Tibial nerve (tissue), 4 donors: Measurements from ENCODE around the gene ABT1. TPM values are rescaled to one million over a fixed set of nuclear protein-coding genes. Genes with fewer than 3 reads are reported as not detected.

Experiments used
- DNase-seq, 2 donors: peaks; one replicate each; pipeline ENCODE4 v3.0.0-alpha.2; 2019; ENCODE audit warnings: low spot score in 2 of 2
- H3K27ac ChIP-seq, 4 donors: fragments of 200-600 bp; sonication (generic) in 3 of 4; one replicate each; pipeline ENCODE4 v1.5.1; 2017 to 2019; ENCODE audit warnings: mild to moderate bottlenecking in 1 of 4
- H3K27me3 ChIP-seq, 2 donors: fragments of 200-600 bp; sonication (generic) in 1 of 2; one replicate each; pipeline versions ENCODE4 v1.5.1 to v1.6.0; 2017 to 2019
- H3K36me3 ChIP-seq, 3 donors: fragments of 200-600 bp; sonication (generic); one replicate each; pipeline ENCODE4 v1.5.1; 2018 to 2019
- H3K4me1 ChIP-seq, 4 donors: fragments of 200-600 bp; sonication (generic) in 3 of 4; one replicate each; pipeline ENCODE4 v1.5.1; 2017 to 2019
- H3K4me3 ChIP-seq, 4 donors: fragments of 200-600 bp; sonication (generic) in 3 of 4; one replicate each; pipeline ENCODE4 v1.5.1; 2017 to 2019; ENCODE audit warnings: mild to moderate bottlenecking in 1 of 4, moderate library complexity in 1 of 4
- H3K9me3 ChIP-seq, 4 donors: fragments of 200-600 bp; sonication (generic) in 3 of 4; one replicate each; pipeline ENCODE4 v1.5.1; 2017 to 2019
- EP300 ChIP-seq, 2 donors: sonication (generic); formaldehyde crosslinking; IDR thresholded peaks; one replicate each; pipeline ENCODE4 v1.6.1; 2017; ENCODE audit warnings: antibody characterized with exemption in 2 of 2, mild to moderate bottlenecking in 1 of 2
- POLR2A ChIP-seq, 2 donors: fragments of 450-650 bp; IDR thresholded peaks; one replicate each; pipeline ENCODE4 v1.6.1; 2017; ENCODE audit warnings: antibody characterized with exemption in 2 of 2, mild to moderate bottlenecking in 2 of 2, moderate library complexity in 2 of 2
- WGBS, 2 donors: methylation state at CpG; one replicate each; pipeline ENCODE4 v1.1.5; 2018; 5-methylcytosine and 5-hydroxymethylcytosine counted together
- total RNA-seq, 4 donors: library from RNA; depleted of rRNA; stranded (reverse); fragments of >200 nt; gene quantifications; one replicate each; pipeline ENCODE4 v1.1.0, GENCODE V29; 2016
- TF ChIP-seq, protein P1 (sequence below), 5 experiments: fragments of 200-600 bp in 3 of 5; fragments of 450-650 bp in 2 of 5; sonication (generic) in 3 of 5; IDR thresholded peaks; one replicate each; pipeline ENCODE4 v1.5.1; 2016 to 2019; ENCODE audit warnings: antibody characterized with exemption in 5 of 5, mild to moderate bottlenecking in 3 of 5, moderate library complexity in 2 of 5

ABT1 gene
- total RNA-seq, 4 donors from 2014 or later: 8.3 to 13.2 (median 10.6) TPM

DNA sequence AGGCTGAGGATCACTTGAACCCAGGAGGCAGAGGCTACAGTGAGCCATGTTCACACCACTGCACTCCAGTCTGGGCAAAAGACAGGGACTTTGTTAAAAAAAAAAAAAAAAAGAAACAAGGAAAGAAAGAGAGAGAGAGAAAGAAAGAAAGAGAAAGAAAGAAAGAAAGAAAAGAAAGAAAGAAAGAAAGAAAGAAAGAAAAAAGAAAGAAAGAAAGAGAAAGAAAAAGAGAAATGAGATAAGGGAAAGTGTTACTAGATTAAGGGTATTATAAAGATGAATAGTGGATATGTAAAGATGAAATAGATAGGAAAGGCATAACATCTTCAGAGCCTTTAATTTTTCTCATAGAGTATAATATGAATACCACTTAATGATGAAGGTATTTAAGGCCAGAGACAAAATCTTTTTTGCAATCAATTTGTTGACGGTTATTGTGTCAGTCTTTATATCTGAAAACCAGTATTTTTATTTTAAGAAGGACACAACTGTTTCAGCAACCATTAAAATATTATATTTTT is 26.6 kb downstream of the ABT1 start:
- Histone ChIP-seq H3K9me3 (peaks cover 0 to 13% (median 3%) of the 10 kb centered on the region in 4 donors), H3K36me3 (no peaks in the 10 kb centered on the region), H3K27ac (no peak overlapping the region), H3K4me1 (no peaks in the 10 kb centered on the region), H3K27me3 (no peaks in the 10 kb centered on the region), H3K4me3 (no peak overlapping the region)
- 0 to 98% methylated on average over 1 of the region's 1 CpG for WGBS, 2 donors
- TF ChIP-seq, protein P1, sequence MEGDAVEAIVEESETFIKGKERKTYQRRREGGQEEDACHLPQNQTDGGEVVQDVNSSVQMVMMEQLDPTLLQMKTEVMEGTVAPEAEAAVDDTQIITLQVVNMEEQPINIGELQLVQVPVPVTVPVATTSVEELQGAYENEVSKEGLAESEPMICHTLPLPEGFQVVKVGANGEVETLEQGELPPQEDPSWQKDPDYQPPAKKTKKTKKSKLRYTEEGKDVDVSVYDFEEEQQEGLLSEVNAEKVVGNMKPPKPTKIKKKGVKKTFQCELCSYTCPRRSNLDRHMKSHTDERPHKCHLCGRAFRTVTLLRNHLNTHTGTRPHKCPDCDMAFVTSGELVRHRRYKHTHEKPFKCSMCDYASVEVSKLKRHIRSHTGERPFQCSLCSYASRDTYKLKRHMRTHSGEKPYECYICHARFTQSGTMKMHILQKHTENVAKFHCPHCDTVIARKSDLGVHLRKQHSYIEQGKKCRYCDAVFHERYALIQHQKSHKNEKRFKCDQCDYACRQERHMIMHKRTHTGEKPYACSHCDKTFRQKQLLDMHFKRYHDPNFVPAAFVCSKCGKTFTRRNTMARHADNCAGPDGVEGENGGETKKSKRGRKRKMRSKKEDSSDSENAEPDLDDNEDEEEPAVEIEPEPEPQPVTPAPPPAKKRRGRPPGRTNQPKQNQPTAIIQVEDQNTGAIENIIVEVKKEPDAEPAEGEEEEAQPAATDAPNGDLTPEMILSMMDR (IDR thresholded peaks at IDR 0.05): no peak
- no peak for DNase-seq

DNA sequence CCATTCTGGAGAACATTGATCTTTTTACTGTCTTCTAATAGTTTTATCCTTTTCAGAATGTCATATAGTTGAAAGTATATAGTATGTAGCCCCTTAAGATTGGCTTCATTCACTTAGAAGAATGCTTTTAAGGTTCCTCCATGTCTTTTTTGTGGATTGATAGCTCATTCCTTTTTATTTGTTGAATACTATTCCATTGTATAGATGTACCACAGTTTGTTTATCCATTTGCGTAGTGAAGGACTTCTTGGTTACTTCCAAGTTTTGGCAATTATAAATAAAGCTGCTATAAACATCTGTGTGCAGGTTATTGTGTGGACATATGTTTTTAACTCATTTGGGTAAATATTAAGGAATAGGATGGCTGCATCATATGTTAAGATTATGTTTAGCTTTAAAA is 27.8 kb downstream of the ABT1 start:
- 89 to 95% methylated on average over 1 of the region's 1 CpG for WGBS, 2 donors
- Histone ChIP-seq H3K4me1 (no peaks in the 10 kb centered on the region), H3K27me3 (no peaks in the 10 kb centered on the region), H3K36me3 (no peaks in the 10 kb centered on the region), H3K9me3 (peaks cover 0 to 12% (median 3%) of the 10 kb centered on the region in 4 donors), H3K27ac (no peak overlapping the region), H3K4me3 (no peak overlapping the region)
- no peak for DNase-seq
- TF ChIP-seq, protein P1 (IDR thresholded peaks at IDR 0.05): no peak
- TF ChIP-seq EP300 (IDR thresholded peaks at IDR 0.05): no peak
- TF ChIP-seq POLR2A (IDR thresholded peaks at IDR 0.05): no peak

DNA sequence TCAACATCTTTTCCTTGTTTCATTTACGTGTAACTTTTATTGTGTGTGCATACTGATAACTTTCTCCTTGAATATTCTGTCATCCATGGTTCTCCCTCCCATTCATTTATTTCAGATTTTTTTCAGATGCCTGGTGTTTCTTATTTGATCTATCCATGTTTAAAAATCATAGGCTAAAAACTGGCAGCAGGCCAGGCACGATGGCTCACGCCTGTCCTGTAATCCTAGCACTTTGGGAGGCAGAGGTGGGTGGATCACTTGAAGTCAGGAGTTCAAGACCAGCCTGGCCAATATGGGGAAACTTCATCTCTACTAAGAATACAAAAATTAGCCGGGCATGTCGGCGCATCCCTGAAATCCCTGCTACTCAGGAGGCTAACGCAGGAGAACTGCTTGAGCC is 31.1 kb downstream of the ABT1 start:
- TF ChIP-seq EP300 (IDR thresholded peaks at IDR 0.05): no peak
- no peak for TF ChIP-seq POLR2A (IDR thresholded peaks at IDR 0.05)
- TF ChIP-seq, protein P1 (IDR thresholded peaks at IDR 0.05): no peak

DNA sequence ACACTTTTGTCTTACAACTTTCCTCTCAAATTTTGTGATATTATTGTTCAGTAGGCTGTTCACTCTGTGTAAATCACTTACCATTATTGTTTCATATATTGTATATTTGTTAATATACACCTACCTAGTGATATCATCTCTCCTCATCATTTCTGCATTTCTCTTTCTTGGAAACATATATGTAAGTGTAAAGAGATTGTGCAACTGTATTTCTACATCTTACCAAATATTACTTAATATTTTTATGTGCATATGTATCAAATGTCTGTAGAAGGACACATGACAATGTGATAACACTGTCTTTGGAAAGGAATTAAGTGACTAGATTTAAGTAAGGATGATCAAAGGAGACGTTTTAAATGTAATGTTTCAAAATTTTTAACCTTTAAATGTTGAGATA is 32.6 kb downstream of the ABT1 start:
- DNase-seq: no peak
- peaks cover 0 to 9% (median 3%) of the 10 kb centered on the region in 4 donors for H3K9me3 ChIP-seq
- no peak overlapping the region for H3K4me3 ChIP-seq
- no peaks in the 10 kb centered on the region for H3K4me1 ChIP-seq
- no peak overlapping the region for H3K27ac ChIP-seq
- H3K27me3 ChIP-seq: no peaks in the 10 kb centered on the region
- TF ChIP-seq, protein P1 (IDR thresholded peaks at IDR 0.05): no peak
- no peak for TF ChIP-seq EP300 (IDR thresholded peaks at IDR 0.05)
- TF ChIP-seq POLR2A (IDR thresholded peaks at IDR 0.05): no peak
- H3K36me3 ChIP-seq: peaks cover 0 to 30% (median 0%) of the 10 kb centered on the region in 3 donors
- WGBS, 2 donors: 37 to 59% methylated on average over 1 of the region's 1 CpG

More for the DNA sequence above, 31.1 kb downstream of the ABT1 start:
- Histone ChIP-seq H3K27me3 (no peaks in the 10 kb centered on the region), H3K27ac (no peak overlapping the region), H3K36me3 (peaks cover 0 to 16% (median 0%) of the 10 kb centered on the region in 3 donors), H3K4me3 (no peak overlapping the region), H3K4me1 (no peaks in the 10 kb centered on the region), H3K9me3 (peaks cover 0 to 12% (median 3%) of the 10 kb centered on the region in 4 donors)
- 79 to 80% methylated on average over 7 of the region's 7 CpGs for WGBS, 2 donors
- DNase-seq: no peak

DNA sequence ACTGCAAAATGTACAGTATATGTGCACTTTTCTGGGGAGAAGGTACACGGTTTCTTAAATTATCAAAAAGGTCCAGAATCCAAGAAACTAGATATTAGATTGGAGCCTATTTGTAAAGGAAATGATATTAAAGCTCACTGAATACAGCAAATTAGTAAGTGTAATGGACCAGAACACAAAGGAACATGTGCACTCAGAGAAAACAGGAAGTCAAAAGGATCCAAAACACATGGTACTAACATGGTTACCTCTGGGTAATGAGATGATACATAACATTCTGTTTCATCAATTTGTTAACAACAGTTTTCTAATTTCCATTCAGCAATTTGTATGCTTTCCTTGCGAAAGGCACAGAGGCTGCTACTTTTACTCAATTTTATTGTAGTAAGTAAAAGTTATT is 44.1 kb downstream of the ABT1 start:
- TF ChIP-seq, protein P1 (IDR thresholded peaks at IDR 0.05): no peak
- TF ChIP-seq EP300 (IDR thresholded peaks at IDR 0.05): no peak
- TF ChIP-seq POLR2A (IDR thresholded peaks at IDR 0.05): no peak
- H3K4me3 ChIP-seq: no peak overlapping the region
- H3K9me3 ChIP-seq: peaks cover 0 to 25% (median 11%) of the 10 kb centered on the region in 4 donors
- no peaks in the 10 kb centered on the region for H3K27me3 ChIP-seq
- H3K4me1 ChIP-seq: no peaks in the 10 kb centered on the region
- no peak for DNase-seq
- H3K36me3 ChIP-seq: peaks cover 0 to 63% (median 27%) of the 10 kb centered on the region in 3 donors
- H3K27ac ChIP-seq: no peak overlapping the region
- WGBS, 2 donors: 95 to 96% methylated on average over 2 of the region's 2 CpGs
